Measurements from ENCODE around the gene LIPT2. TPM values are rescaled to one million over a fixed set of nuclear protein-coding genes. Genes with fewer than 3 reads are reported as not detected.
A peak's percentile ranks its signal among the peaks of the same experiment; 100 is the strongest.

Gene LIPT2
- total and polyA plus RNA-seq, 2 experiments from 2014 or later = 8.2 to 16.9 TPM

- no peak for TF ChIP-seq REST (IDR thresholded peaks at IDR 0.05; ENCODE audit: unreplicated experiment)
Observed at GRCh38 chr11:74444173-74444826, 49.2 kb downstream of the LIPT2 start (continued).

GRCh38 chr11:74443071-74443864 is 50.3 kb downstream of the LIPT2 start:
- no peaks in the 10 kb centered on the region for H3K27me3 Mint-ChIP-seq (ENCODE audit: insufficient read depth, low read depth, poor library complexity)
- ATAC-seq (peak; percentile 89), DNase-seq (ENCODE audit: low spot score) (peak; percentile 44)
- Histone ChIP-seq H3K9me2 (ENCODE audit: insufficient read depth) (0 out of 2 replicates have a peak, but pooled peaks cover 3% of the 10 kb centered on the region), H3K36me3 (ENCODE audit: insufficient read depth) (no peaks in the 10 kb centered on the region), H3K27me3 (ENCODE audit: insufficient read depth) (no peaks in the 10 kb centered on the region), H3K4me2 (no peak overlapping the region; the same call in 1 of the 2 replicates), H3K4me3 (no peak overlapping the region), H4K20me1 (replicated peaks; ENCODE audit: insufficient read depth) (no peaks in the 10 kb centered on the region), H3K27ac (ENCODE audit: low read depth) (peak overlapping the region; percentile 41; the same call in 1 of the 2 replicates), H3F3A (replicated peaks; ENCODE audit: low read depth) (no peaks in the 10 kb centered on the region), H2AFZ (peak overlapping the region; percentile 88), H3K4me1 (ENCODE audit: insufficient read depth) (peaks cover 4% of the 10 kb centered on the region; the same call in 1 of the 2 replicates), H3K79me2 (replicated peaks; ENCODE audit: insufficient read depth) (no peaks in the 10 kb centered on the region)
- no peak overlapping the region for H3K4me3 Mint-ChIP-seq
- H3K27ac Mint-ChIP-seq = no peak overlapping the region
- no peaks in the 10 kb centered on the region; the same call in 2 of the 3 replicates for H3K9me3 Mint-ChIP-seq
- no peaks in the 10 kb centered on the region for H3K36me3 Mint-ChIP-seq (ENCODE audit: low read depth)
- peaks cover 21% of the 10 kb centered on the region for H3K4me1 Mint-ChIP-seq
- TF ChIP-seq ZNF462 (CRISPR knock-in tag; IDR thresholded peaks at IDR 0.05) (no peak), JUNB (IDR thresholded peaks at IDR 0.05; ENCODE audit: unreplicated experiment) (no peak), ZNF114 (CRISPR knock-in tag; IDR thresholded peaks at IDR 0.05) (no peak), CTCF (conservative IDR thresholded peaks at IDR 0.05; ENCODE audit: low read depth in 2 of 2) (peak in 1 of 2 experiments; percentile 54; a peak in 2 of 4 replicates), REST (IDR thresholded peaks at IDR 0.05; ENCODE audit: unreplicated experiment) (no peak), NANOG (IDR thresholded peaks at IDR 0.05; ENCODE audit: borderline replicate concordance) (no peak)
